Vagina (tissue), 2 donors: Measurements from ENCODE around the gene CORT. TPM values are rescaled to one million over a fixed set of nuclear protein-coding genes. Genes with fewer than 3 reads are reported as not detected.

Source experiments
- DNase-seq, 2 donors: peaks; one replicate each; pipeline ENCODE4 v3.0.0-alpha.2; 2017; ENCODE audit errors: extremely low spot score in 2 of 2
- H3K27ac ChIP-seq: fragments of 200-600 bp; sonication (generic); one replicate; pipeline ENCODE4 v1.5.1; 2019
- H3K27me3 ChIP-seq: fragments of 200-600 bp; sonication (generic); one replicate; pipeline ENCODE4 v1.5.1; 2019
- H3K36me3 ChIP-seq, 2 donors: fragments of 200-600 bp; sonication (generic); one replicate each; pipeline ENCODE4 v1.5.1; 2017 to 2019
- H3K4me1 ChIP-seq: fragments of 200-600 bp; sonication (generic); one replicate; pipeline ENCODE4 v1.5.1; 2019
- H3K4me3 ChIP-seq, 2 donors: fragments of 200-600 bp; sonication (generic); 1 replicate in 1 of 2; 2 replicates in 1 of 2; pipeline ENCODE4 v1.5.1; 2016 to 2019
- H3K9me3 ChIP-seq: fragments of 200-600 bp; sonication (generic); one replicate; pipeline ENCODE4 v1.5.1; 2019
- POLR2A ChIP-seq, 2 donors: fragments of 450-650 bp; IDR thresholded peaks; one replicate each; pipeline ENCODE4 v1.6.1; 2017; ENCODE audit warnings: antibody characterized with exemption in 2 of 2, mild to moderate bottlenecking in 2 of 2, moderate library complexity in 2 of 2
- POLR2AphosphoS5 ChIP-seq, 2 donors: sonication (generic); formaldehyde crosslinking; IDR thresholded peaks; one replicate each; pipeline ENCODE4 v1.9.0; 2017; ENCODE audit warnings: antibody characterized with exemption in 2 of 2, mild to moderate bottlenecking in 2 of 2, low read depth in 1 of 2; ENCODE audit not compliant: insufficient read depth in 1 of 2
- intact Hi-C: fragments of 100-400 bp; cut with DNase I; formaldehyde crosslinking; loops from one replicate; pipeline ENCODE4 v1.15.1; 2023
- total RNA-seq: library from RNA; depleted of rRNA; stranded (reverse); fragments of >200 nt; gene quantifications from one replicate; pipeline ENCODE4 v1.2.3, GENCODE V29; 2016
- TF ChIP-seq, protein P1 (sequence below), 3 experiments: fragments of 450-650 bp in 2 of 3; fragments of 200-600 bp in 1 of 3; sonication (generic) in 1 of 3; IDR thresholded peaks; one replicate each; pipeline ENCODE4 v1.5.1; 2017 to 2019; ENCODE audit warnings: antibody characterized with exemption in 3 of 3, mild to moderate bottlenecking in 2 of 3, moderate library complexity in 2 of 3

Gene CORT
- total RNA-seq, 1 donor from 2014 or later, result not detected

DNA sequence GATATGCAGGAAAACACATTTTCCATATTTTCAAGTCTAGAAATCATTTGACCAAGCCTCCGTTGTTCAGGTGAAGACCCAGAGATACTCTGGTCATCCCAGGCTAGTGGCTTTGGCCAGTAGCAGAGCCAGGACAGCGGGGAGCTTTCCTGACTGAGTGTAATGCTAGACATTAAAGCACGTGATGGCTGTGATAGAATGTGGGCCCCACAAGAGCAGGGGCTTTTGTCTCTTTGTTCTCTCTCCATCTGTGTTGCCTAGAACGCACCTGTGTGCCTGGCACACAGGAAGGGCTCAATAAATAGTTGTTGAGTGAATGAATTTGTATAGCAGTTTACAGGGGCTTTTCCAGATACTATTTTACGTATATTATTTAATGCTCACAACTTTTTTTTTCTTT, 9.0 kb upstream of the CORT start:
- Histone ChIP-seq H3K27ac (no peak overlapping the region), H3K4me1 (no peaks in the 10 kb centered on the region), H3K36me3 (no peaks in the 10 kb centered on the region), H3K9me3 (no peaks in the 10 kb centered on the region), H3K27me3 (no peaks in the 10 kb centered on the region), H3K4me3 (no peak overlapping the region)
- TF ChIP-seq POLR2A (IDR thresholded peaks at IDR 0.05) (no peak), POLR2AphosphoS5 (IDR thresholded peaks at IDR 0.05; ENCODE audit: insufficient read depth in 1 of 2, low read depth in 1 of 2) (no peak)
- TF ChIP-seq, protein P1, sequence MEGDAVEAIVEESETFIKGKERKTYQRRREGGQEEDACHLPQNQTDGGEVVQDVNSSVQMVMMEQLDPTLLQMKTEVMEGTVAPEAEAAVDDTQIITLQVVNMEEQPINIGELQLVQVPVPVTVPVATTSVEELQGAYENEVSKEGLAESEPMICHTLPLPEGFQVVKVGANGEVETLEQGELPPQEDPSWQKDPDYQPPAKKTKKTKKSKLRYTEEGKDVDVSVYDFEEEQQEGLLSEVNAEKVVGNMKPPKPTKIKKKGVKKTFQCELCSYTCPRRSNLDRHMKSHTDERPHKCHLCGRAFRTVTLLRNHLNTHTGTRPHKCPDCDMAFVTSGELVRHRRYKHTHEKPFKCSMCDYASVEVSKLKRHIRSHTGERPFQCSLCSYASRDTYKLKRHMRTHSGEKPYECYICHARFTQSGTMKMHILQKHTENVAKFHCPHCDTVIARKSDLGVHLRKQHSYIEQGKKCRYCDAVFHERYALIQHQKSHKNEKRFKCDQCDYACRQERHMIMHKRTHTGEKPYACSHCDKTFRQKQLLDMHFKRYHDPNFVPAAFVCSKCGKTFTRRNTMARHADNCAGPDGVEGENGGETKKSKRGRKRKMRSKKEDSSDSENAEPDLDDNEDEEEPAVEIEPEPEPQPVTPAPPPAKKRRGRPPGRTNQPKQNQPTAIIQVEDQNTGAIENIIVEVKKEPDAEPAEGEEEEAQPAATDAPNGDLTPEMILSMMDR (IDR thresholded peaks at IDR 0.05), result no peak
- DNase-seq, result no peak
- intact Hi-C loops, result no loop called here

DNA sequence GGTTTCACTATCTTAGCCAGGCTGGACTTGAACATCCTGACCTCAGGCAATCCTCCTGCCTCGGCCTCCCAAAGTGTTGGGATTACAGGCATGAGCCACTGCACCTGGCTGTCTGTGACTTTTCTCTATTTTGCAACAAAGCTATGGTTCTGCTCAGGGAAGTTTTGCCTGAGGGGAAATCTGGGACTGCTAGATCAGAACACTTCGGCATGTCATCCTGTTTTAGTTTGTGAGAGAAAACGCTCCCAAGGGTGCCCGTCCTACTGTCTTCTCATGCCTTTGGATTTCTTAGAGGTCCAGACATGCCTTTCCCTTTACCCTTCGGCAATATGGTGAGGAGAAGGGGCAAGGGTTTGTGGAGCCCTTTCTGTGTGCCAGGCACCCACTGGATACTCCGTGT, 5.6 kb upstream of the CORT start:
- H3K36me3 ChIP-seq, result no peaks in the 10 kb centered on the region
- no peaks in the 10 kb centered on the region for H3K4me1 ChIP-seq
- H3K9me3 ChIP-seq, result no peaks in the 10 kb centered on the region
- H3K4me3 ChIP-seq, result no peak overlapping the region
- no peak for DNase-seq
- TF ChIP-seq POLR2AphosphoS5 (IDR thresholded peaks at IDR 0.05; ENCODE audit: insufficient read depth in 1 of 2, low read depth in 1 of 2) (no peak), POLR2A (IDR thresholded peaks at IDR 0.05) (no peak)
- TF ChIP-seq, protein P1 (IDR thresholded peaks at IDR 0.05), result no peak
- H3K27me3 ChIP-seq, result no peaks in the 10 kb centered on the region
- H3K27ac ChIP-seq, result no peak overlapping the region
- intact Hi-C loops, result no loop called here

DNA sequence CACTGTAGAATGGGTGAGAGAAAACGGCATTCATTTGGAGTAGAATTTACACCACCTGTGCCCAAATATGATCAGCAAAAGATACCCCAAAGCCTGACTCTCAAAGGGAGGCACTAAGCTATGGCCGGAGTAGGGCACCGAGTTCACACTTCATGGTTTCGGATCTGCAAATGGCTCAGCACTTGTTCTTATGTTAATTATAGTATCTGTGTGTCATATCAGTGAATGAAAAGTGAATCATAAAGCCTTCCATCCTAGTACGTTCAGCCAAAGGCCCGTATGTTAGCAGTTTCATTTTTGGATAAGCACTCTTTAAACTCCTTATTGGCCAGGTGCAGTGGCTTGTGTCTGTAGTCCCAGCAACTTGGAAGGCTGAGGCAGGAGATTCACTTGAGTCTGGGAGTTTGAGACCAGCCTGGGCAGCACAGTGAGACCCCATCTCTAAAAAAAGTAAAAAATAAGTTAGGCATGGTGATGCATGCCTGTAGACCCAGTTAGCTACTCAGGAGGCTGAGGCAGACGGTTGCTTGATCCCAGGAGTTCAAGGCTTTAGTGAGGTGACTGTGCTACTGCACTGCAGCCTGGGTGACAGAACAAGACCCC, 4.9 kb upstream of the CORT start:
- H3K36me3 ChIP-seq, result no peaks in the 10 kb centered on the region
- DNase-seq, result no peak
- TF ChIP-seq, protein P1 (IDR thresholded peaks at IDR 0.05), result no peak
- no peak for TF ChIP-seq POLR2AphosphoS5 (IDR thresholded peaks at IDR 0.05; ENCODE audit: insufficient read depth in 1 of 2, low read depth in 1 of 2)
- no peak for TF ChIP-seq POLR2A (IDR thresholded peaks at IDR 0.05)
- intact Hi-C loops, result no loop called here
- no peaks in the 10 kb centered on the region for H3K4me1 ChIP-seq
- H3K27me3 ChIP-seq, result no peaks in the 10 kb centered on the region
- H3K9me3 ChIP-seq, result no peaks in the 10 kb centered on the region
- H3K4me3 ChIP-seq, result no peak overlapping the region
- H3K27ac ChIP-seq, result no peak overlapping the region

DNA sequence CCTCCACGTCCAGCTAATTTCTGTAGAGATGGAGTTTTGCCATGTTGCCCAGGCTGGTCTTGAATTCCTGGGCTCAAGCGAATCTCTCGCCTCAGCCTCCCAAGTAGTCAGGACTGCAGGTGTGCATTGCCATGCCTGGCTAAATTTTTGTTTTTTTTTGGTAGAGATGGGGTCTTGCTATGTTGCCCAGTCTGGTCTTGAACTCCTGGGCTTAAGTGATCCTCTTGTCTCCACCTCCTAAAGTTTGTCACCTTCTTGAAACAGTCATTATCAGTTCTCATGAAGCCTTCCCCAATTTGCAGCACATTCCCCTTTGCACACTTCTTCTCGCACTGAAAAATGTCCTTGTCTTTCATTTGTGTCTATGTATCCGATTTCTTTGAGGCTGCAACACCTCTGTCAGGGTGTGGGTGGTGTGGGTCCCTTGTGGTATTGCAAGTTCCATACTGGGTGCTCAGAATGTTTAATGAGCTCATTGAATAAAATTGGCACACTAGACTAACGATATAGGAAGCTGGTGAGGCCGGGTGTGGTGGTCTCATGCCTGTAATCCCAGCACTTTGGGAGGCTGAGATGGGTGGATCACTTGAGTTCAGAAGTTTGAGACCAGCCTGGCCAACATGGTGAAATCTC, 2.9 kb upstream of the CORT start:
- TF ChIP-seq POLR2A (IDR thresholded peaks at IDR 0.05), result no peak
- TF ChIP-seq POLR2AphosphoS5 (IDR thresholded peaks at IDR 0.05; ENCODE audit: insufficient read depth in 1 of 2, low read depth in 1 of 2), result no peak
- TF ChIP-seq, protein P1 (IDR thresholded peaks at IDR 0.05), result no peak
- Histone ChIP-seq H3K36me3 (no peaks in the 10 kb centered on the region), H3K9me3 (no peaks in the 10 kb centered on the region), H3K4me1 (peaks cover 9% of the 10 kb centered on the region), H3K27ac (no peak overlapping the region), H3K27me3 (no peaks in the 10 kb centered on the region), H3K4me3 (no peak overlapping the region)
- intact Hi-C loops, result no loop called here
- DNase-seq, result no peak

DNA sequence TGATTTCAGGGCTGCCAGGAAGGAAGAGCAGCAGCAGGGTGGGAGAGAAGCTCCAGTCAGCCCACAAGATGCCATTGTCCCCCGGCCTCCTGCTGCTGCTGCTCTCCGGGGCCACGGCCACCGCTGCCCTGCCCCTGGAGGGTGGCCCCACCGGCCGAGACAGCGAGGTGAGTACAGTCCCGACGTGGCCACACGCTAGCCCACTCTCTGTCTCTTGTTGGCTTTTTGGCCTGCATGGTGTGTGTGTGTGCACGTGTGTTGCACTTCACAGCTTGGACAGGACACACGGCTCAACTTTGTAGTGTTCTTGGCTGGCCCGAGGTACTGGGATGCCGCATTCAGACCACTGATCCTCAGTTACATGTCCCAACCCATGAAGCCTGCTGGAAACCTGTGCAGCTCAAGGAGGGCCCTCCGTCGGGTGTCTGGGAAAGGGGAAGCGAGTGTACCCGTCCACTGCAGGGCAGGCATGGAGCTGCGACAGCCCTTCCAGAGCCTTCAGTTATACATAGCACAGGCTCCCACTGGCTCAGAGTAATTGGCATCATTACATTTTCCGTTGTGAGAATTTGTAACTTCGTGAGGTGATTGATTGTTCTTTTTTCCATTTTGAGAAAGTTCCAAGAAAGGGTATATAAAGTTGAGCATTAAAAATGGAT, 454 bp downstream of the CORT start:
- intact Hi-C loops, result no loop called here
- H3K27ac ChIP-seq, result no peak overlapping the region
- H3K36me3 ChIP-seq, result no peaks in the 10 kb centered on the region
- H3K27me3 ChIP-seq, result no peaks in the 10 kb centered on the region
- peaks cover 9% of the 10 kb centered on the region for H3K4me1 ChIP-seq
- TF ChIP-seq, protein P1 (IDR thresholded peaks at IDR 0.05), result no peak
- TF ChIP-seq POLR2A (IDR thresholded peaks at IDR 0.05) (no peak), POLR2AphosphoS5 (IDR thresholded peaks at IDR 0.05; ENCODE audit: insufficient read depth in 1 of 2, low read depth in 1 of 2) (no peak)
- H3K4me3 ChIP-seq, result no peak overlapping the region
- DNase-seq, result no peak
- H3K9me3 ChIP-seq, result no peaks in the 10 kb centered on the region
